HK-2 (cell line): Measurements from ENCODE around the gene LRRC7.

Experiments
- DNase-seq: peaks from one replicate; pipeline ENCODE4 v3.0.0-alpha.2; 2018; ENCODE audit not compliant: unreplicated experiment

Gene LRRC7

GRCh38 chr1:69967245-69967766, 399.6 kb downstream of the LRRC7 start:
- no peak for DNase-seq

GRCh38 chr1:69976896-69977295, 409.2 kb downstream of the LRRC7 start:
- no peak for DNase-seq

GRCh38 chr1:69982992-69983391, 415.3 kb downstream of the LRRC7 start:
- peak; percentile 16 for DNase-seq

GRCh38 chr1:69985376-69985775, 417.7 kb downstream of the LRRC7 start:
- DNase-seq: no peak

GRCh38 chr1:69985901-69986439, 418.2 kb downstream of the LRRC7 start:
- no peak for DNase-seq

- no peak for DNase-seq
These were observed 420.2 kb downstream of the LRRC7 start for GRCh38 chr1:69987881-69988280.

GRCh38 chr1:69991644-69992043, 423.9 kb downstream of the LRRC7 start:
- no peak for DNase-seq

- DNase-seq: no peak
These were observed 424.9 kb downstream of the LRRC7 start for GRCh38 chr1:69992594-69992993.

- no peak for DNase-seq
These were observed 426.1 kb downstream of the LRRC7 start for GRCh38 chr1:69993810-69994209.

- DNase-seq: no peak
These were observed 426.5 kb downstream of the LRRC7 start for GRCh38 chr1:69994241-69994640.

- no peak for DNase-seq
These were observed 431.1 kb downstream of the LRRC7 start for GRCh38 chr1:69998847-69999246.

GRCh38 chr1:70003211-70003908, 435.6 kb downstream of the LRRC7 start:
- DNase-seq: no peak

- no peak for DNase-seq
These were observed 437.8 kb downstream of the LRRC7 start for GRCh38 chr1:70005386-70006034.

GRCh38 chr1:70008660-70009059, 440.9 kb downstream of the LRRC7 start:
- DNase-seq: no peak

- no peak for DNase-seq
These were observed 450.0 kb downstream of the LRRC7 start for GRCh38 chr1:70017770-70018169.

- no peak for DNase-seq
These were observed 456.6 kb downstream of the LRRC7 start for GRCh38 chr1:70024272-70024671.

GRCh38 chr1:70025052-70025451, 457.3 kb downstream of the LRRC7 start:
- no peak for DNase-seq

- DNase-seq: no peak
These were observed 458.1 kb downstream of the LRRC7 start for GRCh38 chr1:70025846-70026245.

- no peak for DNase-seq
These were observed 465.6 kb downstream of the LRRC7 start for GRCh38 chr1:70033266-70033873.

- no peak for DNase-seq
These were observed 466.2 kb downstream of the LRRC7 start for GRCh38 chr1:70033936-70034335.

GRCh38 chr1:70034403-70034802, 466.7 kb downstream of the LRRC7 start:
- DNase-seq: peak; percentile 35

- DNase-seq: peak; percentile 55
These were observed 470.3 kb downstream of the LRRC7 start for GRCh38 chr1:70038025-70038424.

GRCh38 chr1:70039485-70039884, 471.8 kb downstream of the LRRC7 start:
- no peak for DNase-seq
